Muscle of back (tissue), 11 donors: ENCODE results near the gene RBM43. TPM values are rescaled to one million over a fixed set of nuclear protein-coding genes. Genes with fewer than 3 reads are reported as not detected.
"Not testable (repeated sequence)": the region's sequence is repeated elsewhere in the genome, so short reads cannot be mapped to it uniquely, and the experiment has no call there.

ENCODE experiments used
- DNase-seq, 3 donors: peaks; one replicate each; pipeline versions ENCODE4 v3.0.0 to v3.0.0-alpha.2; 2013
- polyA plus RNA-seq, 10 donors: library from polyadenylated mRNA; unstranded; fragments of 120-200 nt; gene quantifications; one replicate each; pipeline ENCODE4 v1.2.1, GENCODE V29; 2013; ENCODE audit not compliant: insufficient read length in 10 of 10

RBM43 gene
- polyA plus RNA-seq, 10 donors = 7.8 to 10.9 (median 9.4) TPM

DNA sequence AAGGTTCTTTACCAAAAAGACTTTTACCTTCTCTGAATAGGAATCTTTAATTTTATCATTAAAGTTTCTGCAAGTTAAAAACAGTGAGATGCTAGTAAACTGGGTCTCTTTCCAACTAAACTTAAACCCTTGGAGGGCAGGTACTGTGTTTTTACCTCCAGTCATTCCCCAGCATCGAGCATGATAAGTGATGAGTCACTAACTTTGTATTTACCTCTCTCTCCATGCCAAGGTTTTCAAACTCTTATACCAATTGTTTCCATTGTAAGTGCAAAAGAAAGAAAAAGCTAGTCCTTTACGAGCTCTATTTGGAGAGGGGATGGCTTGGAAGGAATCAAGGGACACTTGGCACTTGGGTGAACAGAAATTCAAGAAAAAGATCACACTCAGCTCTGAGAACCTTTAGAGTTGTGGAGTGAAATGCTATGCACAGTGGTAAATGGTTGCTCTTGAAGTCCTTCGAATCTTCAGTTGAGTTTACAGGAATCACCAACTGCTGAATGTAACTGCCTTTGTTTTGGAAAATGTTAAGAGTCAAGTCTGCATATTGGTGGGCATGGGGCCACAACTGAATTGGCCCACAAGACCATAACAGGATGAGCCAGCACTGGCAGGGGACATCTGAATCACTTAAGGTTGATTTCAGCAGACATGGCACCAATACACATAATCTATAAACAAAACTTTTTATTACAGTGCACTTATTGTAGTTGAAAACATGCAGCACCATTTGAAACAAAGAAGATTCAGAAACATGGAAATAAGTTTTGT is 8.3 kb upstream of the RBM43 start:
- no peak for DNase-seq

DNA sequence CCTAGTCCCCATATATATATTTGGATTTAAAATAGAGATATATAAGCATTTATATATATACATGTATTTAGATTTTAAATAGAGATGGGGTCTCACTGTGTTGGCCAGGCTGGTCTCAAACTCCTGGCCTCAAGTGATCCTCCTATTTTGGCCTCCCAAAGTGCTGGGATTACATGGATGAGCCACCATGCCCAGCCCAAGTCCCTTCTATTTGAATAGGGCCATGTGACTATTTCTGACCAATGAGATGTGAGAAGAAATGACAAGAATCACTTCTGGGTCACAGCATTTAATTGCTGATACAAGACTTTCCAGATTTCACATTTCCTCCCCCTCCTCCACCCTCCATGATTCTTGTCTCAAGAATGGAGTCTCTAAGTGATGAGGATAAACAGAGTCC is 6.4 kb upstream of the RBM43 start:
- no peak for DNase-seq

DNA sequence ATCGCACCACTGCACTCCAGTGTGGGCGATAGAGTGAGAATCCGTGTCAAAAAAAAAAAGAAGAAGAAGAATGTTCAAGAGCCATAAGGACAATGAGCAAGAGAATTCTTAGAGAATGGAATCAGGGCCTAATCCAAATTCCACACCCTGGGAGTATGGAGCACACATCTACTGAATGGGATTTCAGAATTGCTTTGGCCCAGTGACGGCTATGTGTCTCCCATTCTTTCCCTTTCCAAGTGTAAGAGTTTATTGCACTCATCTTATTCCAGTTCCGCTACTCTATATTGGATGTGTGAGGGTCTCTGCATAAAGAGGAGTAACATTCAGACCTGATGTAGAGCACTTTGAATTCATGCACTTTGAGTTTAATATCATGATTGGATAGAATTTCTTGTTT is 5.9 kb upstream of the RBM43 start:
- no peak for DNase-seq

DNA sequence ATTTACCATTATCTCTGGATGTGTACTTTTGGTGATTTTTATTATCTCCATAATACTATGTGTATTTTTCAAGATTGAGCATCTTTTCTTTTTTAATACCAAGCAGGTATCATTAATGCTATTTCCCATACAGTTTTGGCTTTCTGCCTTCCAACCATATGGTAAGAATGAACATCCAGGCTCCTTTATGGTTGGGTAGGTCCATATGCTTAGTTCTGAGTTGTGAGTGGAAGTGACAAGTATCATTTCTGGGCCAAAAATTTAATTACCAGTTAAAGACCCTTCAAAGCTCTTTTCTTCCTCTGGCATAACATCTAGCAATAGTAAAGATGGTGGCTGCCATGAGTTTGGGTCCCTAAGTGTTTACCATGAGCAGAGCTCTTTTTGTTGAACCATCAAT is 4.3 kb upstream of the RBM43 start:
- DNase-seq = no peak

DNA sequence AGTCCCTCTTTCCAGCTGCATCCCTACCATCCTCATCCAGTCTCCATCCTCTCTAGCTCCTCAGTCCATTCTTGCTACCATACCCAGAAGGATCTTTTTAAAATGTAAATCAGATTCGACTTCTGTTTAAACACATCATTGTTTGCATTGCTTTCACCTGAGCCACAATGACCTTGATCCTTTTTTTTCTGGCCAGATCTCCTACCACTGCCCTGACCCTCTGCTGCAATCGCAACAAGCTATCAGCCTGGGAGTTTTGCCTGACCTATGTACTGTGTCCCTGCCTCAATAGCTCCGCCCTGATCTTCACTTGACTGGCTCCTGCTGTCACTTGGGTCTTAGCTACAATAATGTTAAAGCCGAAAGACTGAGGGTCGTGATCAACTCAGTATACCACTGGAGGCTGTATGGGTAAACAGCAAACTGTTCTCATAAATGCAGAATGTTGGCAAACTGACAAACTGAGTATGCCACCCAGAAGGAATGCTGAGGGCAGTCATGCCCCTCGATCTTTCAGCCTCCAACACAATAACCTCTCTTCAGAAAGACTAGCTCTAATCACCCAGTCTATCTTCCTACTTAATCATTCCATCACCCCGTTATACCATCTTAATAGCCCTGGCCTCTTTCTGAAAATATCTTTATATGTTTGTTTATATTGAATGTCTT is 2.6 kb upstream of the RBM43 start:
- no peak for DNase-seq

DNA sequence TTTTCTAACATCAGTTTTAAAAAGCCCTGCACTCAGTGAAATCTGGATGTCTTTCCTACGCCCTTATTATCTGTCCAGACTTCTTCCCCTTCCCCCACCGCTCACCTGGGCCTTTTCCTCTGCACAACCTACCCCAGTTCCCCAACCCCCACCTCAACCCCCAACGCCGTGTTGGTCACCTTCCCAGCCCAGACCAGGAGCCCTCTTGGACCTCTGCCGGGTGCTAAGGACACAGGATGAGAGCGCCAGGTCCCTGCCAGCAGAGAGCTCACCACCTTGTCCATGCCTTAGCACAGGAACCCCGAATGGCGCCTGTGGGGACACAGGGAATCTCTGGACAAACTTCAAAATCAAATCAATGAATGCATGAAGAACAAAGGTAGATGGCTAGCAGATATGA is 966 bp upstream of the RBM43 start:
- no peak for DNase-seq

DNA sequence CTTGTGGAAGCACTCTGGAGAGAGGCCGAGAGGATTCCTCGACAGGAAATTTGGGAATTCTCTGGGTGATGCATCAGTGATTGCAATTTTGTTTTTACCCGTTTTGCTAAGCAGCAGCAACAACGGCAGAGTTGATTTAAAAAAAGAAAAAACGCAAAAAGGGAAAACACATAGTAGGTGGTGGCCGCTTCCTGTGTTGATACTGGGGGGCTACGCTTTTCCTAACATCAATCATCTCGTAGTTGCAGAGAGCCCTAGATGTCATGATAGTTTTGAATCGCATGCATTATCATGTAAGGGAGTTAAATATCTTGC is 271 bp upstream of the RBM43 start:
- no peak for DNase-seq

DNA sequence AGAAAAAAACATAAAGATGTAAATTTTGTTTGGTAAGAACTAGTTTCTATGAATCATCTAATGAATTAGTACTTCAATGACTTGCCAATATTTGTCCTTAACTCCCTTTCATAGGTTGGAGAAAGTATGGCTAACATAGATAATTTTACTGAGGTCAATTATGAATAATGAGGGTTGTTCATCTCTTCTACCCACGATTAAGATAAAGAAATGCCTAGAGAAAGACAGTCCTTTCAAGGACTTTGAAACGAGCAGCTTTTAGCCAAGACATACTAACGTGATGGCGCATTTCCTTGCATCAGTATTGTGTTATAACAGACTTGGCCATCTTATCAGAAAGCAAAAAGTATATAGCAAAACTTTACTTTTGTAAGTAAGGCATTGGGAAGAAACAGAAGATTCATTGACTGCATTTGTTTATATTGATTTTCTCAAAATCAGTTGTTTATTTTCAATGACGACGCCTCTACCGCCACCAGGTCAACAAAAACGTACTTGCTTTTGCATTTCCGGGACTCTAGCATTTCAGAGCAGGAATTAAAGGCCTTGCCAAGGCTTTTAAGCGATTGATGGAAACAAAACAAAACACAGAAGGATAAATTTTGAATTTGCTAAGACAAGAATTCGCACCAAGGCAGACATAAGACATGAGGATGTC is 961 bp downstream of the RBM43 start:
- peak in 1 of 3 donors; percentile 35 for DNase-seq

DNA sequence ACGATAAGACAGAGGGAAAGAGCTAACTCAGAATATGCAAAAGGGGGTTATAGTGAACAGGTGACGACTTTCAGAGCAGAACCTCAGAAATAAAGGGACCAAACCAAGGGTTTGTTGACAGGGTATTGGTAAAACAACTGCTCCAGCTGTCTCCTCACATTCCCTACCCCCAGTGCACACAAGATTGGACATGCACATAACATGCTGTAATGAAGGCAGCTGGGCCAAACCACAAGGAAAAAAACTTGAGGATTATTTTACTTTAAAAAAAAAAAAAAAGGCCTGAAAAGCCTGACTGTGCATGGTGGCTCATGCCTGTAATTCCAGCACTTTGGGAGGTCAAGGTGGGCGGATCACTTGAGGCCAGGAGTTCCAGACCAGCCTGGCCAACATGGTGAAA is 3.5 kb downstream of the RBM43 start:
- DNase-seq = peak in 2 of 3 donors; percentile 32 to 43

DNA sequence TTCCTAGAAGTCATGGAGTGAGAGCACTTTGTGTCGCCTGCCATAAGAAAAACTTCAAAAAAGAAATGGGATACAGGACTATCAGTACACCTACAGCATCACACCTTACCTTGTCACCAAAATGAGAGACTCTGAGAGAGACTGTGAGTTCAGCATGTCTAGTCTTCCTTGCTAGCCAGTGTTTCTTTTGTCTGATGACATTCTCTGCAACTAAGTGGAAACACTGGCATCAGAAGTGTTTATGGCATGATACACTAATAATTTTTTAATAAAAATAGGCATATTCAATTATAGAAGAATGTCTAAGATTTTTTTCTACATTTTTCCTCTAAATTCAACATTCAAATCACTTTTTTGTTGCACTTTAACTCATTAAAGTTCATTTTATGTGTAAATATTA is 9.0 kb downstream of the RBM43 start:
- no peak for DNase-seq

DNA sequence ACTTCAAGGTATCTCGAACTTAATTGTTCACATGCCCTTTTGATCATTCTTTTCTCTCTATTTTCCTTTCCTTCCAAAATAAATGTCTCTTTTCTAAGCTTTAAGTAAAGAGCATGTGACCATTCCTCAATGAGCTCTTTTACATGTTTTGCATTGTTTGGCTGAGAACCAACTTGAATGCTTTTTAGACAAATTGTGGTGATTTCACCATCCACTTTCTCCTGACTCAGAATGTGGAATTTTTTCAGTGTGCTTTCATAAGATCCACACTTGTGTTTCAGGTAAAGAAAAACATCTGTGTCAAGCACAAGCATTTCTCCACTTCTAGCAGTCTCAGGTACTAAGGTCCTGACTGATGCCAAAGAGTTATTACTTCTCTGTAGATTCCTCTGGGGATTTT is 10.7 kb downstream of the RBM43 start:
- DNase-seq = peak in 1 of 3 donors; percentile 70

DNA sequence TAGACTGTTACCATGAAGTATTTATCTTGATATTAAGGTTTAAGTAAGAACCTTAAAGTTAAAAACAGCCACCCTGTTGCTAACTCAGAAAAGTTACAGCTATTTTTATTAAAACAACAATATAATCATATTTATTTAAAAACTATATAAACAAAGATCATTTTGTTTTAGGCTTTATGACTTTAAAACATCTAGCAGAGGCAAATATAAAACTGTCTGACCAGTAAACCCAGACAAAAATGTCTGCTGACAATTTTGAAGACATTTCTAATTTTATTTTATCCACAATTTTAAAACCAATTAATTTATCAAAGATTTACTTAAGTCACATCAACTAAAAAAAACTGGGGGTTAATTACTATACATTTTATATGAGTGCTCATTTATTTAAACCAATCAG is 14.2 kb downstream of the RBM43 start:
- DNase-seq = no peak

DNA sequence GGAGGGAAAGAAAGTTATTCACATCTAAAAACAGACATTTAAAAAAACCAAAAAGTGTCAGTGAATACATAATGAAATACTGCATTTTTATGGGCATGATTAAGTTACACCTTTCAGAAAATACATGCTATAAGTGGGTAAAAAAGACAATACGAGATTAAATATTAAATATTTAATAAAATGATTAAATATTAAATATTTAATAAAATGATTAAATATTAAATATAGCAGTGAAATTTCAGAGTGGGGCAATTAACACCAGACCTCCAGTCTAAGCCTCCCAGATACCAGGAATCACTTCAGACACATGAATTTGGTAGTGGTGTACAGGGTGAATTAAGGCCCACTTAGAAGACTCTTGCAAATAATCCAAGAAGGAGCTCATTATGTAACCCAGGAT is 15.5 kb downstream of the RBM43 start:
- DNase-seq = no peak

DNA sequence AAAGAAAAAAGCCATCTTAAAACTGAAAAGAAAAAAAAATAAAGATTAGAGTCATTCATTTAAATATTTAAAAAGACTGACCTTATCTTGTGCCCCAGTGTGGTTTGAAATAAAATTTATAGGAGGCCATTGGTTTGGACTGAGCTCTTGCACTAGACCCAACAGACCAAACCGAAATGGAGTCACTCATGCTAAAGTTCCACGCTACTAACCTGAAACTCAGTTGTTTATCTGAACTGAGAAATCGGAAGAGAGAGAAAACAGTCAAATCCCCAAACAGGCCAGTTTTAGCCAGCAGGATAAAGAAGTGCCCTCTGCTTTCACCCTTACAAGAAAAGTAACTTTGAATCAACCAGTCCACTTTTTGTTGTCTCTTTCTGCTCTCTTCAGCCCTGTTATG is 18.2 kb downstream of the RBM43 start:
- no peak for DNase-seq

DNA sequence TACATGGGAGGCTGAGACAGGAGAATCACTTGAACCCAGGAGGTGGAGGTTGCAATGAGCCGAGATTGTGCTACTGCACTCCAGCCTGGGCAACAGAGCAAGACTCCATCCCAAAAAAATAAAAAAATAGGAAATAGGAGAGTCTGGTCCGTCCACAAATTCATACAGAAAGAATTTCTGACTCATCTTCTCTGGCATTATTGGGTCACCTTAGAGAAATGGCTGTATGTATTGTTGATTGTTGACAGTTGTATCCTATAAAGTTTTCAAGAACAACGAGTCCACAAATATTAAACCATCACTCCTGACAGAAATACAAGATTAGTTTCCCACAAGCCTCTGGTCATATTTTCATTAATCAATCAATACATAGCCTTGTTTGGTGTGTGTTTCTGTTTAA is 20.4 kb downstream of the RBM43 start:
- DNase-seq = no peak

DNA sequence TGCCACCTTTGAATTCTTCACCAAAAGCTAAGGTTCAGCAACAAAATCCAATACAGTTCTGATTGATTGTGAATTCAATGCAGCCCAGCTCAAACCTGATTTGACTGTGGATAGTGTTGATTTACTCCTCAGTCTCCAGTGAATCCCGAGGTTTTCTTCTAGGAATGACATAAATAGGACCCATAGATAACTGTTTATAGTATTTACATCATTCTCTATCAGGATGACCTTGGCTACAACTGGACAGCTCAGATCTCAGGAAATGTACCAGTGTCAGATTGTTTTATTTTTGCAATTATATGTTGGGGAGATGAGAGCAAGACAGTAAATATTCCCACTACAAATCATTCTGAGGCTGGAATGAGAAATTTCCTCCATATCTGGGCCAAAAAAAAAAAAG is 21.2 kb downstream of the RBM43 start:
- no peak for DNase-seq

DNA sequence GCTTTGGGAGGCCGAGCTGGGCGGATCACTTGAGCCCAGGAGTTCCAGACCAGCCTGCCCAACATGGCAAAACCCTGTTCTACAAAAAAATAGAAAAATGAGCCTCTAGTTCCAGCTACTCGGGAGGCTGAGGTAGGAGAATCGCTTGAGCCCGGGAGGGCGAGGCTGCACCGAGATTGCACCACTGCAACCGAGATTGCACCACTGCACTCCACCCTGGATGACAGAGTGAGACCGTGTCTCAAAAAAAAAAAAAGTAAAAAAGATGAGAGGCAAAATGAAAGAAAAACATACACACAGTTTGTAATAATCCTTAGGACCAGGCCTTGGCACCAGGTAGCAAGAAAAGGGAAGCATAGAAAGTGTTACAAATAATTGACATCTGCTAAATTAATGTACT is 22.0 kb downstream of the RBM43 start:
- no peak for DNase-seq

DNA sequence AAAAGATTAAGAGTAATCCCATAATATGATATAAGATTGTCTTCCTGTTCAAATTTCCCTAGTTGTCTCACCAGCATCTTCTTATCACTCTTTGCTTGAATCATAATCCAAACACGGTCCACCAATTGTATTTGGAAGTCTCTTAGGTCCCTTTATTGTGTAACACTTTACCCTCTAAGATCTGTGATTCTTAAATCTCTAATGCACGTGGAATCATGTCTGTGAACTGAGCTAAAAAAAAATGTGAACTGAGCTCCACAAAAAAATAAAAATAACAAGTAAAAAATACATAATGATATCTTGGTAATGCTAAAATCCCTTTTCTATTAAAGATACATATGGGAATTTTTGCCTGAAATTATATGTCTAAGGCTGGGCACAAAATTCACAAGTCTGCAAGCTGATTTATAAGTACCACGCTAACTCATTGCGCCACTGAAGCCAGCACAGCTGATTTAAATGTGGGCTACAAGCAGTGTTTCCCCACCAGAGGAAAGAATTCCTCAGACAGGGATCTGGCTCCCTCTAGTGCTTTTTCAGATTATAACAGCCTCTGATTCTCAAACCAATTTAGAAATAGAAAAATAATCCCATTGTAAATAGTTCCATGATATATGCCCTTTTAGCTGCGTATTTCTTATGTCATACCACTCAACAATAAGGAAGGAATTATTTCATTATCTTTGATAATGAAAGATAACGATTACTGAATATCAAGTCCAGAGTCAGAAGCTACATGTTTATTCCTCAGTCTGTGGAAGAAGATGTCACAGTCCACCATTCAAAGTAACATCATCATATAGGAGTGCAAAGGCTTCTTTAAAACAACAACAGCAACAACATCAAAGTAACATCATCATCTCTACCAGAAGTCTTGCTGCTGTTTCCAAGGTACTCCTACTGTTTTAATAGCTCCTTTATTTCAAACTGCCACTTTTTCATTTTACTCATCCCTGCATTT is 22.9 kb downstream of the RBM43 start:
- peak; percentile 75 to 88 (median 79) for DNase-seq

DNA sequence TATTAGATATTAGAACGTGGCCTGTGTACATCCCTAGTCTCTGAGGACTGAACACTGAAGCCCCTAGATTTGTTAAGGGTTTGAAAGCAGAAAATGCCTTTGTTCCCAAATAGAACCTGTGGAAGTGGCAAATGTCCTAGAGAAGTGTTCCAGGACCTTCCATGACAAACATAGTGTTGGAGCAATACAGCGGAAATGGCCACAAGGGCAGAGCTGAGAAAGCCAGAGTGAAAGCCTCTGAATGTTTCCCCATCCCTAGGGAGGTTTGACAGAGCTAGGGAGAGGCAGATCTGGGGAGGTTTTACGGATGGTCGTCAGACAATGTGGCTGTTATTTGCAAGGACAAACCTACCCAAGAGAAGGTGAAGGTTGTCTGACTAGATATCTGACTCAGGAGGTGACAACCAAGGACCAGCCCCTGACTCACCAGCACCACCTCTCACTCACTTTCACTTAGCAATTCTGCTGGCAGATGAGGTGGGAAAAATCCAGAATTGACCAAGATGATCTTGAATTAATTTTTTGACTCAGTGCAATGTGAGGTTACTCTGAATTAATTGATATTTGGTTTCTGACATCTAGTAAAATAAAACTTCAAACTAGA is 24.1 kb downstream of the RBM43 start:
- peak in 1 of 3 donors; percentile 13 for DNase-seq

DNA sequence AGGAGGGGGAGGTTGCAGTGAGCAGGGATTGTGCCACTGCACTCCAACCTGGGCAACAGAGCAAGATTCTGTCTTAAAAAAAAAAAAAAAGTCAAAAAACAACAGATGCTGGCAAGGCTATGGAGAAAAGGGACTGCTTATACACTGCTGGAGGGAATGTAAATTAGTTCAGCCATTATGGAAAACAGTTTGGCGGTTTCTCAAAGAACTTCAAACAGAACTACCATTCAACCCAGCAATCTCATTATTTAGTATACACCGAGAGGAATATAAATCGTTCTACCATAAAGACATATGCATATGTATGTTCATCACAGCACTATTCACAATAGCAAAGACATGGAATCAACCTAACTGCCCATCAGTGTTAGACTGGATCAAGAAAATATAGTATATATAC is 27.9 kb downstream of the RBM43 start:
- DNase-seq = not testable (repeated sequence)

DNA sequence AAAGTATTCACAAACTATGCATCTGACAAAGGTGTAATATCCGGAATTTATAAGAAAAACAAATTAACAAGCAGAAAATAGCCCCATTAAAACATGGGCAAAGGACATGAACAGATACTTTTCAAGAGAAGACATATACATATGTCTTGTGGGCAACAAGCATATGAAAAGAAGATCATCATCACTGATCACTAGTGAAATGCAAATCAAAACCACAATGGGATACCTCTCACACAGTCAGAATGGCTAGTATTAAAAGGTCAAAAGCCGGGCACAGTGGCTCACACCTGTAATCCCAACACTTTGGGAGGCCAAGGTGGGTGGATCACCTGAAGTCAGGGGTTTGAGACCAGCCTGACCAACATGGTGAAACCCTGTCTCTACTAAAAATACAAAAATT is 28.4 kb downstream of the RBM43 start:
- not testable (repeated sequence) for DNase-seq
